GM19239 (cell line): ENCODE measurements around the gene SPNS2.
A peak's percentile ranks its signal among the peaks of the same experiment; 100 is the strongest.
"Not testable (repeated sequence)": the region's sequence is repeated elsewhere in the genome, so short reads cannot be mapped to it uniquely, and the experiment has no call there.

Experiments used
- DNase-seq: peaks from one replicate; pipeline ENCODE4 v3.0.0; 2011; ENCODE audit warnings: low spot score; ENCODE audit not compliant: insufficient read length
- FAIRE-seq: peaks from 2 replicates; lab custom pipeline; 2011; peaks lifted over from hg19 to GRCh38; lab: Jason Lieb, UNC

SPNS2 gene

GRCh38 chr17:4559139-4559791 lies 60.6 kb downstream of the SPNS2 start:
- DNase-seq: no peak

GRCh38 chr17:4559966-4560365 lies 61.3 kb downstream of the SPNS2 start:
- FAIRE-seq: no peak
- no peak for DNase-seq

More at GRCh38 chr17:4559139-4559791, 60.6 kb downstream of the SPNS2 start:
- FAIRE-seq: no peak

GRCh38 chr17:4560421-4560820 lies 61.7 kb downstream of the SPNS2 start, which contains the start of gene GGT6:
TSS of gene GGT6 (minus strand) at chr17:4560577. CDS start at chr17:4560521, 56 bp downstream.
- DNase-seq (no peak), FAIRE-seq (no peak)

- FAIRE-seq (no peak), DNase-seq (no peak)
These were observed 62.2 kb downstream of the SPNS2 start for GRCh38 chr17:4560837-4561256.

GRCh38 chr17:4562015-4562969 lies 63.6 kb downstream of the SPNS2 start:
- FAIRE-seq: peak; percentile 80
- no peak for DNase-seq

- no peak for DNase-seq
- peak; percentile 97 for FAIRE-seq
These were observed 66.8 kb downstream of the SPNS2 start for GRCh38 chr17:4565209-4566141.

GRCh38 chr17:4566785-4567184 lies 68.1 kb downstream of the SPNS2 start:
- DNase-seq: no peak
- FAIRE-seq: peak; percentile 94

GRCh38 chr17:4569591-4569990 lies 70.9 kb downstream of the SPNS2 start:
- FAIRE-seq (no peak), DNase-seq (no peak)

- no peak for FAIRE-seq
- no peak for DNase-seq
These were observed 73.5 kb downstream of the SPNS2 start for GRCh38 chr17:4572131-4572530.

- FAIRE-seq (no peak), DNase-seq (no peak)
These were observed 74.4 kb downstream of the SPNS2 start for GRCh38 chr17:4573115-4573514.

GRCh38 chr17:4573669-4574068 lies 75.0 kb downstream of the SPNS2 start:
- DNase-seq: no peak
- FAIRE-seq: no peak

GRCh38 chr17:4574448-4575045 lies 75.9 kb downstream of the SPNS2 start:
- FAIRE-seq: no peak
- DNase-seq: no peak

- no peak for DNase-seq
- no peak for FAIRE-seq
These were observed 77.5 kb downstream of the SPNS2 start for GRCh38 chr17:4576161-4576558.

GRCh38 chr17:4576729-4577322 lies 78.1 kb downstream of the SPNS2 start:
- FAIRE-seq (no peak), DNase-seq (no peak)

GRCh38 chr17:4577386-4577993 lies 78.8 kb downstream of the SPNS2 start:
- no peak for DNase-seq
- FAIRE-seq: no peak

GRCh38 chr17:4578349-4578748 lies 79.7 kb downstream of the SPNS2 start:
- not testable (repeated sequence) for DNase-seq, FAIRE-seq

- DNase-seq (no peak), FAIRE-seq (no peak)
These were observed 81.0 kb downstream of the SPNS2 start for GRCh38 chr17:4579678-4580077.

GRCh38 chr17:4580291-4580690 lies 81.6 kb downstream of the SPNS2 start:
- FAIRE-seq: no peak
- no peak for DNase-seq

GRCh38 chr17:4582101-4582501 lies 83.4 kb downstream of the SPNS2 start:
- DNase-seq (no peak), FAIRE-seq (no peak)
